HEK293 (cell line): ENCODE measurements around the gene NKD2.
A peak's percentile ranks its signal among the peaks of the same experiment; 100 is the strongest.

ENCODE experiments used
- BCL11A ChIP-seq: fragments of 450-650 bp; formaldehyde crosslinking; IDR thresholded peaks from 2 replicates; pipeline ENCODE4 v1.5.1; 2016; ENCODE audit warnings: low read depth, missing biosample characterization, missing genetic modification characterization
- IKZF3 ChIP-seq: fragments of 450-650 bp; IDR thresholded peaks from 2 replicates; pipeline ENCODE4 v1.5.0; 2018; ENCODE audit warnings: missing biosample characterization, mild to moderate bottlenecking, missing genetic modification characterization, moderate library complexity
- KLF8 ChIP-seq: fragments of 450-650 bp; formaldehyde crosslinking; IDR thresholded peaks from 2 replicates; pipeline ENCODE4 v1.5.1; 2016; ENCODE audit warnings: missing biosample characterization, missing genetic modification characterization
- OSR2 ChIP-seq: fragments of 450-650 bp; formaldehyde crosslinking; IDR thresholded peaks from 2 replicates; pipeline ENCODE4 v1.5.1; 2016; ENCODE audit warnings: missing biosample characterization, missing genetic modification characterization
- TCF7L2 ChIP-seq: IDR thresholded peaks from 2 replicates; pipeline ENCODE4 v1.6.1; 2011; ENCODE audit warnings: low read depth, mild to moderate bottlenecking, inconsistent platforms, low read length, moderate library complexity, borderline replicate concordance
- ZBTB20 ChIP-seq: fragments of 450-650 bp; formaldehyde crosslinking; IDR thresholded peaks from 2 replicates; pipeline ENCODE4 v1.5.1; 2016; ENCODE audit warnings: missing biosample characterization, missing genetic modification characterization
- ZBTB7A ChIP-seq: fragments of 450-650 bp; formaldehyde crosslinking; IDR thresholded peaks from 2 replicates; pipeline ENCODE4 v1.5.1; 2016; ENCODE audit warnings: low read depth, missing biosample characterization, missing genetic modification characterization
- ZNF132 ChIP-seq: fragments of 450-650 bp; formaldehyde crosslinking; IDR thresholded peaks from 2 replicates; pipeline ENCODE4 v1.5.1; 2017; ENCODE audit warnings: missing biosample characterization, missing genetic modification characterization, borderline replicate concordance
- ZNF174 ChIP-seq: fragments of 450-650 bp; formaldehyde crosslinking; IDR thresholded peaks from 2 replicates; pipeline ENCODE4 v1.5.0; 2017; ENCODE audit warnings: missing biosample characterization, mild to moderate bottlenecking, missing genetic modification characterization
- ZNF214 ChIP-seq: fragments of 450-650 bp; formaldehyde crosslinking; IDR thresholded peaks from 2 replicates; pipeline ENCODE4 v1.5.1; 2017; ENCODE audit warnings: missing biosample characterization, mild to moderate bottlenecking, missing genetic modification characterization, borderline replicate concordance
- ZNF266 ChIP-seq: fragments of 450-650 bp; formaldehyde crosslinking; IDR thresholded peaks from 2 replicates; pipeline ENCODE4 v1.5.1; 2016; ENCODE audit warnings: missing biosample characterization, missing genetic modification characterization, low read depth
- ZNF530 ChIP-seq: fragments of 450-650 bp; formaldehyde crosslinking; IDR thresholded peaks from 2 replicates; pipeline ENCODE4 v1.5.1; 2016; ENCODE audit warnings: low read depth, missing biosample characterization, missing genetic modification characterization
- ZNF621 ChIP-seq: fragments of 450-650 bp; formaldehyde crosslinking; IDR thresholded peaks from 2 replicates; pipeline ENCODE4 v1.5.1; 2017; ENCODE audit warnings: missing biosample characterization, missing genetic modification characterization
- ZNF623 ChIP-seq: fragments of 450-650 bp; formaldehyde crosslinking; IDR thresholded peaks from 2 replicates; pipeline ENCODE4 v1.5.1; 2016; ENCODE audit warnings: missing biosample characterization, missing genetic modification characterization
- ZNF707 ChIP-seq: fragments of 450-650 bp; formaldehyde crosslinking; IDR thresholded peaks from 2 replicates; pipeline ENCODE4 v1.5.1; 2016; ENCODE audit warnings: missing biosample characterization, missing genetic modification characterization
- ZNF837 ChIP-seq: fragments of 450-650 bp; formaldehyde crosslinking; IDR thresholded peaks from 2 replicates; pipeline ENCODE4 v1.5.1; 2016; ENCODE audit warnings: missing biosample characterization, missing genetic modification characterization
- ZNF843 ChIP-seq: fragments of 450-650 bp; formaldehyde crosslinking; IDR thresholded peaks from 2 replicates; pipeline ENCODE4 v1.5.1; 2016; ENCODE audit warnings: missing biosample characterization, missing genetic modification characterization
- TF ChIP-seq, protein P1 (sequence below): fragments of 450-650 bp; formaldehyde crosslinking; IDR thresholded peaks from 2 replicates; pipeline ENCODE4 v1.5.1; 2016; ENCODE audit warnings: missing biosample characterization, missing genetic modification characterization
- TF ChIP-seq, protein P2 (sequence below): fragments of 450-650 bp; formaldehyde crosslinking; conservative IDR thresholded peaks from 2 replicates; pipeline ENCODE4 v1.5.1; 2016; ENCODE audit warnings: low read depth, missing biosample characterization, missing genetic modification characterization
- TF ChIP-seq, protein P3 (sequence below): fragments of 450-650 bp; formaldehyde crosslinking; optimal IDR thresholded peaks from 2 replicates; pipeline ENCODE3; 2016; ENCODE audit warnings: missing biosample characterization, mild to moderate bottlenecking, missing genetic modification characterization
- TF ChIP-seq, protein P4 (sequence below): fragments of 450-650 bp; formaldehyde crosslinking; IDR thresholded peaks from 2 replicates; pipeline ENCODE4 v1.5.1; 2016; ENCODE audit warnings: missing biosample characterization, missing genetic modification characterization
- TF ChIP-seq, protein P5 (sequence below): fragments of 450-650 bp; formaldehyde crosslinking; IDR thresholded peaks from 2 replicates; pipeline ENCODE4 v1.5.1; 2017; ENCODE audit warnings: missing biosample characterization, missing genetic modification characterization
- TF ChIP-seq, protein P6 (sequence below): fragments of 450-650 bp; formaldehyde crosslinking; IDR thresholded peaks from 2 replicates; pipeline ENCODE4 v1.5.1; 2017; ENCODE audit warnings: missing biosample characterization, missing genetic modification characterization

The NKD2 gene

DNA sequence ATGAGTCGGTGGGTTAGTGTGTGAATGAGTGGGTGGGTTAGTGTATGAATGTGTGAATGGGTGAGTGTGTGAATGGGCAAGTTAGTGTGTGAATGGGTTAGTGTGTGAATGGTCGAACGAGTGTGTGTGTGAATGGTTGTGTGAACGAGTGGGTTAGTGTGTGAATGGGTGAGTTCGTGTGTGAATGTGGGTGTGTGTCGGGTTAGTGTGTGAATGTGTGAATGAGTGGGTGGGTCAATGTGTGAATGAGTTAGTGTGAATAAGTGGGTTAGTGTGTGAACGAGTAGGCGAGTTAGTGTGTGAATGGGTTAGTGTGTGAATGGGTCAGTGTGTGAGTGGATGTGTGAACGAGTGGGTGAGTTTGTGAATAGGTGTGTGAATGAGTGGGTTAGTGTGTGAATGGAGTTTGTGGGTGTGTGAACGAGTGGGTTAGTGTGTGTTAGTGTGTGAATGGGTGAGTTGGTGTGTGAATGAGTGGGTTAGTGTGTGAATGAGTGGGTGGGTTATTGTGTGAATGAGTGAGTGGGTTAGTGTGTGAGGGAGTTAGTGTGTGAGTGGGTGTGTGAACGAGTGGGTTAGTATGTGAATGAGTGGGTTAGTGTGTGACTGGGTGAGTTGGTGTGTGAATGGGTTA, 38.8 kb downstream of the NKD2 start (continued):
- TF ChIP-seq, protein P1, sequence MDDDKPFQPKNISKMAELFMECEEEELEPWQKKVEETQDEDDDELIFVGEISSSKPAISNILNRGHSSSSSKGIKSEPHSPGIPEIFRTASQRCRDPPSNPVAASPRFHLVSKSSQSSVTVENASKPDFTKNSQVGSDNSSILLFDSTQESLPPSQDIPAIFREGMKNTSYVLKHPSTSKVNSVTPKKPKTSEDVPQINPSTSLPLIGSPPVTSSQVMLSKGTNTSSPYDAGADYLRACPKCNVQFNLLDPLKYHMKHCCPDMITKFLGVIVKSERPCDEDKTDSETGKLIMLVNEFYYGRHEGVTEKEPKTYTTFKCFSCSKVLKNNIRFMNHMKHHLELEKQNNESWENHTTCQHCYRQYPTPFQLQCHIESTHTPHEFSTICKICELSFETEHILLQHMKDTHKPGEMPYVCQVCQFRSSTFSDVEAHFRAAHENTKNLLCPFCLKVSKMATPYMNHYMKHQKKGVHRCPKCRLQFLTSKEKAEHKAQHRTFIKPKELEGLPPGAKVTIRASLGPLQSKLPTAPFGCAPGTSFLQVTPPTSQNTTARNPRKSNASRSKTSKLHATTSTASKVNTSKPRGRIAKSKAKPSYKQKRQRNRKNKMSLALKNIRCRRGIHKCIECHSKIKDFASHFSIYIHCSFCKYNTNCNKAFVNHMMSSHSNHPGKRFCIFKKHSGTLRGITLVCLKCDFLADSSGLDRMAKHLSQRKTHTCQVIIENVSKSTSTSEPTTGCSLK (tag by site-specific recombination): no peak
- no peak for TF ChIP-seq ZNF132 (tag by site-specific recombination)
- no peak for TF ChIP-seq ZNF214 (tag by site-specific recombination)
- TF ChIP-seq, protein P2, sequence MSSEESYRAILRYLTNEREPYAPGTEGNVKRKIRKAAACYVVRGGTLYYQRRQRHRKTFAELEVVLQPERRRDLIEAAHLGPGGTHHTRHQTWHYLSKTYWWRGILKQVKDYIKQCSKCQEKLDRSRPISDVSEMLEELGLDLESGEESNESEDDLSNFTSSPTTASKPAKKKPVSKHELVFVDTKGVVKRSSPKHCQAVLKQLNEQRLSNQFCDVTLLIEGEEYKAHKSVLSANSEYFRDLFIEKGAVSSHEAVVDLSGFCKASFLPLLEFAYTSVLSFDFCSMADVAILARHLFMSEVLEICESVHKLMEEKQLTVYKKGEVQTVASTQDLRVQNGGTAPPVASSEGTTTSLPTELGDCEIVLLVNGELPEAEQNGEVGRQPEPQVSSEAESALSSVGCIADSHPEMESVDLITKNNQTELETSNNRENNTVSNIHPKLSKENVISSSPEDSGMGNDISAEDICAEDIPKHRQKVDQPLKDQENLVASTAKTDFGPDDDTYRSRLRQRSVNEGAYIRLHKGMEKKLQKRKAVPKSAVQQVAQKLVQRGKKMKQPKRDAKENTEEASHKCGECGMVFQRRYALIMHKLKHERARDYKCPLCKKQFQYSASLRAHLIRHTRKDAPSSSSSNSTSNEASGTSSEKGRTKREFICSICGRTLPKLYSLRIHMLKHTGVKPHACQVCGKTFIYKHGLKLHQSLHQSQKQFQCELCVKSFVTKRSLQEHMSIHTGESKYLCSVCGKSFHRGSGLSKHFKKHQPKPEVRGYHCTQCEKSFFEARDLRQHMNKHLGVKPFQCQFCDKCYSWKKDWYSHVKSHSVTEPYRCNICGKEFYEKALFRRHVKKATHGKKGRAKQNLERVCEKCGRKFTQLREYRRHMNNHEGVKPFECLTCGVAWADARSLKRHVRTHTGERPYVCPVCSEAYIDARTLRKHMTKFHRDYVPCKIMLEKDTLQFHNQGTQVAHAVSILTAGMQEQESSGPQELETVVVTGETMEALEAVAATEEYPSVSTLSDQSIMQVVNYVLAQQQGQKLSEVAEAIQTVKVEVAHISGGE (tag by site-specific recombination): no peak
- no peak for TF ChIP-seq ZNF621 (tag by site-specific recombination)
- TF ChIP-seq, protein P3, sequence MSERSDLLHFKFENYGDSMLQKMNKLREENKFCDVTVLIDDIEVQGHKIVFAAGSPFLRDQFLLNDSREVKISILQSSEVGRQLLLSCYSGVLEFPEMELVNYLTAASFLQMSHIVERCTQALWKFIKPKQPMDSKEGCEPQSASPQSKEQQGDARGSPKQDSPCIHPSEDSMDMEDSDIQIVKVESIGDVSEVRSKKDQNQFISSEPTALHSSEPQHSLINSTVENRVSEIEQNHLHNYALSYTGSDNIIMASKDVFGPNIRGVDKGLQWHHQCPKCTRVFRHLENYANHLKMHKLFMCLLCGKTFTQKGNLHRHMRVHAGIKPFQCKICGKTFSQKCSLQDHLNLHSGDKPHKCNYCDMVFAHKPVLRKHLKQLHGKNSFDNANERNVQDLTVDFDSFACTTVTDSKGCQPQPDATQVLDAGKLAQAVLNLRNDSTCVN (tag by site-specific recombination): no peak
- no peak for TF ChIP-seq ZNF843 (tag by site-specific recombination)
- TF ChIP-seq ZNF174 (tag by site-specific recombination): no peak
- TF ChIP-seq ZNF623 (tag by site-specific recombination): no peak
- TF ChIP-seq, protein P4, sequence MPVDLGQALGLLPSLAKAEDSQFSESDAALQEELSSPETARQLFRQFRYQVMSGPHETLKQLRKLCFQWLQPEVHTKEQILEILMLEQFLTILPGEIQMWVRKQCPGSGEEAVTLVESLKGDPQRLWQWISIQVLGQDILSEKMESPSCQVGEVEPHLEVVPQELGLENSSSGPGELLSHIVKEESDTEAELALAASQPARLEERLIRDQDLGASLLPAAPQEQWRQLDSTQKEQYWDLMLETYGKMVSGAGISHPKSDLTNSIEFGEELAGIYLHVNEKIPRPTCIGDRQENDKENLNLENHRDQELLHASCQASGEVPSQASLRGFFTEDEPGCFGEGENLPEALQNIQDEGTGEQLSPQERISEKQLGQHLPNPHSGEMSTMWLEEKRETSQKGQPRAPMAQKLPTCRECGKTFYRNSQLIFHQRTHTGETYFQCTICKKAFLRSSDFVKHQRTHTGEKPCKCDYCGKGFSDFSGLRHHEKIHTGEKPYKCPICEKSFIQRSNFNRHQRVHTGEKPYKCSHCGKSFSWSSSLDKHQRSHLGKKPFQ (tag by site-specific recombination): peak; percentile 93
- no peak for TF ChIP-seq ZBTB20 (tag by site-specific recombination)
- TF ChIP-seq ZNF266 (tag by site-specific recombination): peak; percentile 9; the same call in 1 of the 2 replicates
- TF ChIP-seq, protein P5, sequence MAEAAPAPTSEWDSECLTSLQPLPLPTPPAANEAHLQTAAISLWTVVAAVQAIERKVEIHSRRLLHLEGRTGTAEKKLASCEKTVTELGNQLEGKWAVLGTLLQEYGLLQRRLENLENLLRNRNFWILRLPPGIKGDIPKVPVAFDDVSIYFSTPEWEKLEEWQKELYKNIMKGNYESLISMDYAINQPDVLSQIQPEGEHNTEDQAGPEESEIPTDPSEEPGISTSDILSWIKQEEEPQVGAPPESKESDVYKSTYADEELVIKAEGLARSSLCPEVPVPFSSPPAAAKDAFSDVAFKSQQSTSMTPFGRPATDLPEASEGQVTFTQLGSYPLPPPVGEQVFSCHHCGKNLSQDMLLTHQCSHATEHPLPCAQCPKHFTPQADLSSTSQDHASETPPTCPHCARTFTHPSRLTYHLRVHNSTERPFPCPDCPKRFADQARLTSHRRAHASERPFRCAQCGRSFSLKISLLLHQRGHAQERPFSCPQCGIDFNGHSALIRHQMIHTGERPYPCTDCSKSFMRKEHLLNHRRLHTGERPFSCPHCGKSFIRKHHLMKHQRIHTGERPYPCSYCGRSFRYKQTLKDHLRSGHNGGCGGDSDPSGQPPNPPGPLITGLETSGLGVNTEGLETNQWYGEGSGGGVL: no peak
- no peak for TF ChIP-seq KLF8
- TF ChIP-seq TCF7L2: no peak
- TF ChIP-seq IKZF3 (tag by site-specific recombination): no peak
- TF ChIP-seq, protein P6, sequence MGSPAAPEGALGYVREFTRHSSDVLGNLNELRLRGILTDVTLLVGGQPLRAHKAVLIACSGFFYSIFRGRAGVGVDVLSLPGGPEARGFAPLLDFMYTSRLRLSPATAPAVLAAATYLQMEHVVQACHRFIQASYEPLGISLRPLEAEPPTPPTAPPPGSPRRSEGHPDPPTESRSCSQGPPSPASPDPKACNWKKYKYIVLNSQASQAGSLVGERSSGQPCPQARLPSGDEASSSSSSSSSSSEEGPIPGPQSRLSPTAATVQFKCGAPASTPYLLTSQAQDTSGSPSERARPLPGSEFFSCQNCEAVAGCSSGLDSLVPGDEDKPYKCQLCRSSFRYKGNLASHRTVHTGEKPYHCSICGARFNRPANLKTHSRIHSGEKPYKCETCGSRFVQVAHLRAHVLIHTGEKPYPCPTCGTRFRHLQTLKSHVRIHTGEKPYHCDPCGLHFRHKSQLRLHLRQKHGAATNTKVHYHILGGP (tag by site-specific recombination): no peak; the same call in 1 of the 2 replicates
- no peak for TF ChIP-seq ZNF707 (tag by site-specific recombination)
- no peak for TF ChIP-seq BCL11A
- TF ChIP-seq ZNF530 (tag by site-specific recombination): no peak
- no peak for TF ChIP-seq OSR2 (tag by site-specific recombination)
- TF ChIP-seq ZNF837 (tag by site-specific recombination): no peak
- TF ChIP-seq ZBTB7A (tag by site-specific recombination): no peak
